Breast epithelium (tissue), 4 donors: ENCODE measurements around the gene MDC1. TPM values are rescaled to one million over a fixed set of nuclear protein-coding genes. Genes with fewer than 3 reads are reported as not detected.

Source experiments
- DNase-seq, 2 donors: peaks; one replicate each; pipeline ENCODE4 v3.0.0-alpha.2; 2019; ENCODE audit warnings: low spot score in 2 of 2
- H3K27ac ChIP-seq, 2 donors: fragments of 200-600 bp; sonication (generic) in 1 of 2; one replicate each; pipeline ENCODE4 v1.5.1; 2016 to 2019; ENCODE audit warnings: mild to moderate bottlenecking in 1 of 2
- H3K27me3 ChIP-seq, 2 donors: fragments of 200-600 bp; sonication (generic) in 1 of 2; one replicate each; pipeline versions ENCODE4 v1.5.1 to v1.6.0; 2017 to 2019; ENCODE audit warnings: control low read depth in 1 of 2, mild to moderate bottlenecking in 1 of 2
- H3K36me3 ChIP-seq: fragments of 200-600 bp; one replicate; pipeline ENCODE4 v1.5.1; 2019
- H3K4me1 ChIP-seq, 2 donors: fragments of 200-600 bp; sonication (generic); one replicate each; pipeline ENCODE4 v1.5.1; 2016 to 2019; ENCODE audit warnings: control low read depth in 1 of 2
- H3K4me3 ChIP-seq, 3 donors: fragments of 200-600 bp; sonication (generic); 1 replicate in 2 of 3; 2 replicates in 1 of 3; pipeline ENCODE4 v1.5.1; 2016 to 2019; ENCODE audit warnings: mild to moderate bottlenecking in 3 of 3, moderate library complexity in 2 of 3
- H3K9me3 ChIP-seq, 2 donors: fragments of 200-600 bp; sonication (generic) in 1 of 2; one replicate each; pipeline ENCODE4 v1.5.1; 2016 to 2019; ENCODE audit warnings: control low read depth in 1 of 2
- POLR2A ChIP-seq: fragments of 450-650 bp; IDR thresholded peaks from one replicate; pipeline ENCODE4 v1.6.1; 2016; ENCODE audit warnings: antibody characterized with exemption, mild to moderate bottlenecking, moderate library complexity
- POLR2AphosphoS5 ChIP-seq, 3 donors: sonication (generic); formaldehyde crosslinking; IDR thresholded peaks; one replicate each; pipeline ENCODE4 v1.6.1; 2017; ENCODE audit warnings: antibody characterized with exemption in 3 of 3
- intact Hi-C: fragments of 100-400 bp; cut with DNase I; formaldehyde crosslinking; loops from one replicate; pipeline ENCODE4 v1.15.1; 2023; ENCODE audit warnings: low total_unique reads
- total RNA-seq, 3 donors: library from RNA; depleted of rRNA; stranded (reverse); fragments of >200 nt; gene quantifications; one replicate each; pipeline ENCODE4 v1.1.0, GENCODE V29; 2016
- TF ChIP-seq, protein P1 (sequence below), 3 donors: fragments of 450-650 bp; IDR thresholded peaks; one replicate each; pipeline ENCODE4 v1.5.1; 2016 to 2017; ENCODE audit warnings: antibody characterized with exemption in 3 of 3, mild to moderate bottlenecking in 3 of 3, moderate library complexity in 3 of 3

MDC1 gene
- total RNA-seq, 3 donors from 2014 or later = 8.5 to 14.9 (median 13.4) TPM

DNA sequence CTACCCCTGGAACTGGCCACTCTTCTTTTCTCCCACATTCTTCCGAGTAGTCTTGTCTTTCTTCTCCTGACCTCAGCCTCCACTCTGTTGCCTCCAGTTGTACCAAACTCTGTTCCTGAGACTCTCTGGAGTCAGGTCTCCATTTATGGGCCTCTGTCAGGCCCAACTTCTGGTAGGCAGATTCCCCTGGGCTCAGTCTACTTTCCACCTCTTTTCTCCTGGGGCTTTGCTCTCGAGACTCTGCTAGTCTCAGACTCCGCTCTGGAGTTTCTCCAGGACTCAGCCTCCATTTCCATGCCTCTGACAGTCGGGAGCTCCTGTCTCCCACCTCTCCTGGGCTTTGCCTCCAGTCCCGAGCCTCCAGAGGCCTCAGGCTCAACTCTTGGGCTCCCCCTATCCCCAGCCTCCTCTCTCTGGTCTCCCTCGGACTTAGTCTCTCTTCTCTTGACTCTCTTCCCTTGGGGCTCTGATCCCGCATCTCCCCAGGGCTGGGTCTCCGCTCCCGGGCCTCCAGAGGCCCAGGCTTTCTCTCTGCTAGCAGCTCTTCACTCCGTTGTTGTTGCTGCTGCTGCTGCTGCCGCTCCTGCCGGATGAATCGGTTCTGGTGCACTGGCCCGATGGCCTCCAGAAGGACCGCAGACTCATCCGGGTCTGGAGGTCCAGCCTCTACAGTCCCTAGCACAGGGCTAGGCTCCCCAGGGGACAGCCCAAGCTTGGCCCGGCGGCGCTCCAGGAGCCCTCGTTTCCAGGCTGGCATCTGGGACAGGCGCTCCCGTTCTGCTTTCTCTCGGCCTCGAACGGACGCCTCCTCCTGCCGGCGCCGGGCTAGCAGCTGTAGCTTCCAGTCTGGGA is 31.7 kb downstream of the MDC1 start:
- TF ChIP-seq POLR2AphosphoS5 (IDR thresholded peaks at IDR 0.05) = no peak
- no peak for TF ChIP-seq POLR2A
- TF ChIP-seq, protein P1, sequence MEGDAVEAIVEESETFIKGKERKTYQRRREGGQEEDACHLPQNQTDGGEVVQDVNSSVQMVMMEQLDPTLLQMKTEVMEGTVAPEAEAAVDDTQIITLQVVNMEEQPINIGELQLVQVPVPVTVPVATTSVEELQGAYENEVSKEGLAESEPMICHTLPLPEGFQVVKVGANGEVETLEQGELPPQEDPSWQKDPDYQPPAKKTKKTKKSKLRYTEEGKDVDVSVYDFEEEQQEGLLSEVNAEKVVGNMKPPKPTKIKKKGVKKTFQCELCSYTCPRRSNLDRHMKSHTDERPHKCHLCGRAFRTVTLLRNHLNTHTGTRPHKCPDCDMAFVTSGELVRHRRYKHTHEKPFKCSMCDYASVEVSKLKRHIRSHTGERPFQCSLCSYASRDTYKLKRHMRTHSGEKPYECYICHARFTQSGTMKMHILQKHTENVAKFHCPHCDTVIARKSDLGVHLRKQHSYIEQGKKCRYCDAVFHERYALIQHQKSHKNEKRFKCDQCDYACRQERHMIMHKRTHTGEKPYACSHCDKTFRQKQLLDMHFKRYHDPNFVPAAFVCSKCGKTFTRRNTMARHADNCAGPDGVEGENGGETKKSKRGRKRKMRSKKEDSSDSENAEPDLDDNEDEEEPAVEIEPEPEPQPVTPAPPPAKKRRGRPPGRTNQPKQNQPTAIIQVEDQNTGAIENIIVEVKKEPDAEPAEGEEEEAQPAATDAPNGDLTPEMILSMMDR (IDR thresholded peaks at IDR 0.05) = no peak
- Histone ChIP-seq H3K9me3 (no peaks in the 10 kb centered on the region), H3K4me3 (peak overlapping the region; percentile 76 to 82 (median 82)), H3K27me3 (no peaks in the 10 kb centered on the region), H3K36me3 (no peaks in the 10 kb centered on the region), H3K4me1 (peaks cover 16 to 24% of the 10 kb centered on the region in 2 donors), H3K27ac (peak overlapping the region; percentile 96 to 97)
- no peak for DNase-seq
- intact Hi-C loops = no loop called here

DNA sequence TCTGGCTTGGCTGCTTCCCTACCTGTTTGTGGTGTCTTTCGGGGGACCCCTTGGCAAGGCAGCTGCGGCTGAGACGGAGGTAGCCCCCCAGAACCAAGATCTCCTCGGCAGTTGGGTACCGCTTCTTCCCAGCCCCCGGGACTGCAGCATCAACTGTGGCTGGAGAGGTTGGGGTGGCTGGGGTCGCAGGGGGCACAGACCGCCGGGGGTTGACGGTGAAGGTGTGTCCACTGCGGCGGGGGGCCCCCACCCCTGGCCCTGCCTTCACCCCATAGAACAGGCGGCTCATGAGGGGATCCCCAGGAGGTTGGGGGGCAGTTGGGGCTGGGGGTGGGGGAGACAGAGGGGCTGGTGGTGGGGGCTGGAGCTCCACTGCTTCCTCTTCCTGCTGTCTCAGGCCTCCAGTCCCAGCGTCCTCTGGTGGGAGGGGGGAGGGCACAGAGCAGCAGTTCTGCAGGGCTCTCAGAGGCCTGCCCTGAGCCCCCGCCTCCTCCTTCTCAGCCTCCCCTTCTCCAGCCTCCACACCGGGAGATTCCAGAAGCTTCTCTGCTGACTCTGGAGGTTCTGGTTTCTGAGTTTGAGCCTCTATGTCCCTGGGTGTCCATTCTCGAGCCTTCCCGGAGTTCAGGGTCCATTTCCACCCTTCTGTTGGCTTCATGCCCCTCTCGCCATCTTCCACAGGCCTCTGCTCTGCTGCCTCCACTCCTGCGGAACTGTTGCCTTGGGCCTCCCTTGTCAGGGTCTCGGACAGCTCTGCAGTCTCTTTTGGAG is 32.5 kb downstream of the MDC1 start:
- Histone ChIP-seq H3K4me1 (peaks cover 11 to 16% of the 10 kb centered on the region in 2 donors), H3K4me3 (peak overlapping the region; percentile 76 to 82 (median 82)), H3K36me3 (no peaks in the 10 kb centered on the region), H3K27ac (peak overlapping the region; percentile 96 to 97), H3K27me3 (no peaks in the 10 kb centered on the region), H3K9me3 (no peaks in the 10 kb centered on the region)
- intact Hi-C loops = no loop called here
- DNase-seq = no peak
- TF ChIP-seq POLR2A (no peak), POLR2AphosphoS5 (IDR thresholded peaks at IDR 0.05) (no peak)
- TF ChIP-seq, protein P1 (IDR thresholded peaks at IDR 0.05) = no peak

DNA sequence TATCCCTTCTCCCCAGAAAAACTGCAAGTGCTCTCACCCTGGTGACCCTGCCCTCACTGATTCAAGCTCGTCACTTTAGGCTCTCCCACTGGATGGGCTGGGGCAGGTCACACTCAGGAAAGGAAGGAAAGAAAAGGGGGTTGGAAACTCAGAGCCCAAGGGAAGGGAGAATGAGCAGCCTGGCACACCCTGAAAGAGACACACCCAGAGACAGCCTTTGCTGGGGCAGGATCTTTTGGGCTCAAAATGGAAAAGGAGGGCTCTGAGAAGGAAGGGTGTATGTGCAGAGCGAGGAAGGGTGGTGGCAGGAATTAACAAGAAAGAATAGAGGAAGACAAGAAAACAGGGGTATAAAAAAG is 33.1 kb downstream of the MDC1 start:
- H3K4me1 ChIP-seq = peaks cover 11 to 16% of the 10 kb centered on the region in 2 donors
- H3K9me3 ChIP-seq = no peaks in the 10 kb centered on the region
- TF ChIP-seq POLR2AphosphoS5 (IDR thresholded peaks at IDR 0.05) = no peak
- no peak for TF ChIP-seq POLR2A
- TF ChIP-seq, protein P1 (IDR thresholded peaks at IDR 0.05) = no peak
- intact Hi-C loops = loop anchor here (2.0 kb wide), 1 partner anchor 39 kb away; no protein-coding TSS in a partner anchor
- H3K27ac ChIP-seq = peak overlapping the region; percentile 96 to 97
- H3K27me3 ChIP-seq = no peaks in the 10 kb centered on the region
- no peaks in the 10 kb centered on the region for H3K36me3 ChIP-seq
- peak overlapping the region; percentile 76 to 82 (median 82) for H3K4me3 ChIP-seq
- no peak for DNase-seq

DNA sequence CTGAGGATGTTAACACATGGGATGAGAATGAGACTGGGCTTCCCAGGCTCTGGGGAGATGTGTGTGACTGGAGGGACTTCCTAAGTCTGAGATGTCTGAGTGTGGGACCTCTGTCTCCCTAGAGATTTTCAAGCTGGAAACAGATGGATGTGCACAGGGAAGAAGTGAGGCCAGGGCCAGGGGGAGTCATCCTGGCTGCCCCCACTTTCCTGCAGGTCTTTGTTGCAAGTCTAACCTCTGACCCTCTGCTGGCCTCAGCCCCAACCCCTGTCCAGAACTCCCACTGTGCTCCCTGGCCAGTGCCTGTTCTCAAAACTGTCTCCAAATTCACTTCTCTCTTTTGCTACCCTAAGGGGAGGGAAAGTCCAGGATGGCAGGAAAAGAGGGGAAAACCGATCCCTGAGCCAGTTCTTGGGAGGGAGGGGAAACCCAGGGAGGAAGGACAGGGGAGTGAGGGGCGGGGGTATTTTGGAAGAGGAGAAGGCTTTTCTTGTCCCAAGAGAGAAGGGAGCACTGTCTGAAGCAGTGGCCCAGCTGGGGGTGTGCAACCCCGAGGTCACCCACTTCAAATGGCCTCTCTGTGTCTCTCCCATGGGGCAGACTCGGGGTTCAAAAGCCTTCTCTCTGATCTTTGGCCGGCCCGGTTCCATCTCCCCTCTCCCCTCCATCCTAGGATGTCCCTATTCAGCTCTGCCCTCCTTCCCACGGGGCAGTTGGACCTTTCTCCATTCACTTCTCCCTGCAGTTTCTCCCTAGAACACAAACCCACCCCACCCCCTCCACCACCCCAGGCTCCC is 33.7 kb downstream of the MDC1 start:
- Histone ChIP-seq H3K4me1 (peaks cover 11 to 12% of the 10 kb centered on the region in 2 donors), H3K36me3 (no peaks in the 10 kb centered on the region), H3K9me3 (no peaks in the 10 kb centered on the region), H3K27ac (peak overlapping the region; percentile 96 to 97), H3K4me3 (peak overlapping the region; percentile 76 to 82 (median 82)), H3K27me3 (no peaks in the 10 kb centered on the region)
- DNase-seq = no peak
- intact Hi-C loops = loop anchor here (2.0 kb wide), 1 partner anchor 39 kb away; no protein-coding TSS in a partner anchor
- TF ChIP-seq POLR2AphosphoS5 (IDR thresholded peaks at IDR 0.05) = no peak
- TF ChIP-seq POLR2A = no peak
